PC-3 (cell line): ENCODE data around the gene PRPF6. TPM values are rescaled to one million over a fixed set of nuclear protein-coding genes. Genes with fewer than 3 reads are reported as not detected.

Source experiments
- ATAC-seq: fragments of 200-7000 bp; cut with Tn5 transposase; 2 replicates; pipeline ENCODE4 v1.9.1; 2020; ENCODE audit warnings: mild to moderate bottlenecking, moderate library complexity
- BruUV-seq: library from RNA; stranded (reverse); fragments of 400-500 nt; replicated peaks from 2 replicates; lab custom pipeline; 2021; lab: Mats Ljungman, UMichigan
- CTCF ChIA-PET: fragments of 300-600 bp; sonication (Branson Sonifier 250); formaldehyde crosslinking; loops from one replicate; lab custom pipeline; 2022; ENCODE audit warnings: antibody characterized with exemption; lab: Charles Lee
- POLR2A ChIA-PET: fragments of 300-600 bp; sonication (Branson Sonifier 250); formaldehyde crosslinking; loops from one replicate; lab custom pipeline; 2022; ENCODE audit warnings: antibody characterized with exemption; ENCODE audit not compliant: unreplicated experiment; lab: Charles Lee
- DNase-seq: peaks from one replicate; pipeline ENCODE4 v3.0.0-alpha.2; 2015
- H2AFZ ChIP-seq: fragments of 300-600 bp; sonication (generic); 2 replicates; pipeline ENCODE4 v1.6.0; 2016; ENCODE audit warnings: antibody characterized with exemption, low read length
- H3F3A ChIP-seq: fragments of 300-600 bp; sonication (generic); one replicate; pipeline ENCODE4 v1.6.0; 2017; ENCODE audit warnings: antibody characterized with exemption, low read length, control low read depth, mild to moderate bottlenecking; ENCODE audit not compliant: unreplicated experiment
- H3K27ac ChIP-seq: fragments of 300-600 bp; sonication (generic); 2 replicates; pipeline ENCODE4 v1.5.1; 2016; ENCODE audit warnings: mild to moderate bottlenecking, low read length
- H3K27me3 ChIP-seq: fragments of 300-600 bp; sonication (generic); 2 replicates; pipeline ENCODE4 v1.6.1; 2016; ENCODE audit warnings: low read length, mixed read lengths
- H3K36me3 ChIP-seq: fragments of 300-600 bp; sonication (generic); 2 replicates; pipeline ENCODE4 v1.6.1; 2016; ENCODE audit warnings: low read depth, mixed run types, low read length, mixed read lengths
- H3K4me1 ChIP-seq: fragments of 300-600 bp; sonication (generic); 2 replicates; pipeline ENCODE4 v1.5.1; 2016; ENCODE audit warnings: low read length; ENCODE audit not compliant: insufficient read depth
- H3K4me2 ChIP-seq: fragments of 300-600 bp; sonication (generic); 2 replicates; pipeline ENCODE4 v1.6.0; 2016; ENCODE audit warnings: low read length
- H3K4me3 ChIP-seq: fragments of 300-600 bp; sonication (generic); 2 replicates; pipeline ENCODE4 v1.5.1; 2016; ENCODE audit warnings: mild to moderate bottlenecking, low read length, mixed read lengths
- H3K79me2 ChIP-seq: fragments of 300-600 bp; sonication (generic); 2 replicates; pipeline ENCODE4 v1.6.1; 2017; ENCODE audit warnings: low read length, mixed read lengths
- H3K9ac ChIP-seq: fragments of 300-600 bp; sonication (generic); 2 replicates; pipeline ENCODE4 v1.6.0; 2016; ENCODE audit warnings: mild to moderate bottlenecking, low read length
- H3K9me2 ChIP-seq: fragments of 300-600 bp; sonication (generic); replicated peaks from 2 replicates; pipeline ENCODE4 v1.6.1; 2016; ENCODE audit warnings: mixed run types, low read length, mixed read lengths
- H3K9me3 ChIP-seq: fragments of 300-600 bp; sonication (generic); 2 replicates; pipeline ENCODE4 v1.6.1; 2016; ENCODE audit warnings: low read length, mixed read lengths
- H4K20me1 ChIP-seq: fragments of 300-600 bp; sonication (generic); 2 replicates; pipeline ENCODE4 v1.6.1; 2016; ENCODE audit warnings: low read length, mixed read lengths
- CTCF ChIP-seq: fragments of 300-600 bp; sonication (generic); conservative IDR thresholded peaks from 2 replicates; pipeline ENCODE4 v1.5.1; 2017; ENCODE audit warnings: antibody characterized with exemption, low read depth, mild to moderate bottlenecking, low read length
- EZH2 ChIP-seq: fragments of 300-600 bp; sonication (generic); IDR thresholded peaks from one replicate; pipeline ENCODE4 v1.6.1; 2017; ENCODE audit warnings: antibody characterized with exemption, mild to moderate bottlenecking, low read length; ENCODE audit not compliant: unreplicated experiment
- EZH2phosphoT487 ChIP-seq: fragments of 300-600 bp; sonication (generic); IDR thresholded peaks from 2 replicates; pipeline ENCODE4 v1.6.1; 2018; ENCODE audit warnings: mild to moderate bottlenecking, antibody characterized with exemption, low read length, borderline replicate concordance
- intact Hi-C: fragments of 100-400 bp; cut with micrococcal nuclease; formaldehyde crosslinking; loops from 2 replicates; pipeline ENCODE4 v1.9.0; 2023
- total RNA-seq: library from RNA; depleted of rRNA; stranded (reverse); fragments of >200 nt; gene quantifications from 2 replicates; pipeline ENCODE4 v1.2.3, GENCODE V29; 2014

Gene PRPF6
- total RNA-seq, 1 experiment from 2014 or later, result 67.1 TPM

- Histone ChIP-seq H3K9me3 (no peaks in the 10 kb centered on the region), H3K4me3 (no peak overlapping the region), H3K9me2 (no peaks in the 10 kb centered on the region), H2AFZ (no peak overlapping the region), H3K79me2 (peaks cover 6% of the 10 kb centered on the region), H4K20me1 (no peaks in the 10 kb centered on the region), H3K36me3 (peaks cover 5% of the 10 kb centered on the region; the same call in 1 of the 2 replicates), H3K4me2 (no peak overlapping the region), H3K27me3 (no peaks in the 10 kb centered on the region), H3F3A (no peaks in the 10 kb centered on the region), H3K9ac (no peak overlapping the region), H3K27ac (no peak overlapping the region), H3K4me1 (no peaks in the 10 kb centered on the region)
- ChIA-PET POLR2A (no interaction called here), CTCF (no interaction called here)
- BruUV-seq, result no TSS peak
- intact Hi-C loops, result no loop called here
- DNase-seq (no peak), ATAC-seq (no peak)
- no peak for TF ChIP-seq EZH2phosphoT487
- no peak for TF ChIP-seq EZH2
- TF ChIP-seq CTCF, result no peak
Measured at GRCh38 chr20:63963348-63963741, 17.6 kb upstream of the PRPF6 start.

GRCh38 chr20:63963784-63964301, 17.1 kb upstream of the PRPF6 start:
- DNase-seq (no peak), ATAC-seq (no peak)
- Histone ChIP-seq H3K79me2 (peaks cover 11% of the 10 kb centered on the region), H3F3A (no peaks in the 10 kb centered on the region), H3K9me3 (no peaks in the 10 kb centered on the region), H3K9ac (no peak overlapping the region), H3K4me3 (no peak overlapping the region), H4K20me1 (no peaks in the 10 kb centered on the region), H3K36me3 (peaks cover 5% of the 10 kb centered on the region; the same call in 1 of the 2 replicates), H3K4me1 (no peaks in the 10 kb centered on the region), H3K27me3 (no peaks in the 10 kb centered on the region), H2AFZ (no peak overlapping the region), H3K4me2 (no peak overlapping the region), H3K27ac (no peak overlapping the region), H3K9me2 (no peaks in the 10 kb centered on the region)
- no TSS peak for BruUV-seq
- ChIA-PET CTCF (no interaction called here), POLR2A (no interaction called here)
- intact Hi-C loops, result no loop called here
- TF ChIP-seq EZH2 (no peak), EZH2phosphoT487 (no peak), CTCF (no peak)

- intact Hi-C loops, result no loop called here
- no peak for TF ChIP-seq CTCF
- TF ChIP-seq EZH2, result no peak
- TF ChIP-seq EZH2phosphoT487, result no peak
- Histone ChIP-seq H3K4me2 (no peak overlapping the region), H3K79me2 (peaks cover 15% of the 10 kb centered on the region), H3F3A (no peaks in the 10 kb centered on the region), H4K20me1 (no peaks in the 10 kb centered on the region), H3K9me2 (no peaks in the 10 kb centered on the region), H3K4me3 (no peak overlapping the region), H2AFZ (no peak overlapping the region), H3K27ac (no peak overlapping the region), H3K4me1 (no peaks in the 10 kb centered on the region), H3K27me3 (no peaks in the 10 kb centered on the region), H3K9ac (no peak overlapping the region), H3K36me3 (peaks cover 2% of the 10 kb centered on the region; the same call in 1 of the 2 replicates), H3K9me3 (no peaks in the 10 kb centered on the region)
- CTCF ChIA-PET, result no interaction called here
- POLR2A ChIA-PET, result no interaction called here
- ATAC-seq, result no peak
- BruUV-seq, result no TSS peak
- no peak for DNase-seq
Measured at GRCh38 chr20:63964412-63964811, 16.5 kb upstream of the PRPF6 start.
